A549 (cell line): Measurements from ENCODE around the gene RACGAP1. TPM values are rescaled to one million over a fixed set of nuclear protein-coding genes. Genes with fewer than 3 reads are reported as not detected.

ENCODE experiments used
- ATAC-seq, 2 experiments: fragments of 200-7000 bp in 1 of 2; fragments of >200 bp in 1 of 2; cut with Nextera tagmentation in 1 of 2; cut with Tn5 transposase in 1 of 2; 3 replicates each; pipeline versions ENCODE4 v1.8.0 to v1.9.1; 2018 to 2020; ENCODE audit warnings: mild to moderate bottlenecking in 1 of 2, moderate library complexity in 1 of 2
- CTCF ChIA-PET: fragments of 300-600 bp; sonication (Branson Sonifier 250); formaldehyde crosslinking; extraction: SDS; loops from one replicate; lab custom pipeline; 2021; ENCODE audit warnings: antibody characterized with exemption, inconsistent platforms; lab: Yijun Ruan, JAX
- POLR2A ChIA-PET: fragments of 350-600 bp; formaldehyde crosslinking; extraction: SDS; loops from one replicate; lab custom pipeline; 2021; ENCODE audit warnings: antibody characterized with exemption, inconsistent platforms; lab: Yijun Ruan, JAX
- DNase-seq, 2 experiments: peaks; one replicate each; pipeline versions ENCODE4 v3.0.0 to v3.0.0-alpha.2; 2011 to 2016; ENCODE audit warnings: low read depth in 1 of 2, low spot score in 1 of 2
- FAIRE-seq: peaks from 2 replicates; lab custom pipeline; 2011; peaks lifted over from hg19 to GRCh38; lab: Jason Lieb, UNC
- H3K27ac ChIP-seq, 2 experiments: fragments of >200 bp; sonication (Bioruptor Twin); formaldehyde crosslinking; 3 replicates each; pipeline ENCODE4 v1.5.1; 2016 to 2017
- H3K4me1 ChIP-seq: fragments of >200 bp; sonication (Bioruptor Twin); formaldehyde crosslinking; 3 replicates; pipeline ENCODE4 v1.6.1; 2016
- H3K4me2 ChIP-seq: fragments of >200 bp; sonication (Bioruptor Twin); formaldehyde crosslinking; 3 replicates; pipeline ENCODE4 v1.6.1; 2016
- H3K4me3 ChIP-seq: fragments of >200 bp; sonication (Bioruptor Twin); formaldehyde crosslinking; 3 replicates; pipeline ENCODE4 v1.5.1; 2016
- H3K9me3 ChIP-seq: fragments of >200 bp; sonication (Bioruptor Twin); formaldehyde crosslinking; 3 replicates; pipeline ENCODE4 v1.6.1; 2016
- CHD4 ChIP-seq: fragments of 200-600 bp; sonication (generic); IDR thresholded peaks from 2 replicates; pipeline ENCODE4 v1.6.1; 2016; ENCODE audit warnings: antibody characterized with exemption, mild to moderate bottlenecking, borderline replicate concordance
- EHF ChIP-seq: fragments of 250-450 bp; sonication (Bioruptor Pico); IDR thresholded peaks from 2 replicates; pipeline ENCODE4 v1.5.0; 2020; ENCODE audit warnings: mild to moderate bottlenecking
- EP300 ChIP-seq, 2 experiments: fragments of >200 bp; sonication (Bioruptor Twin); formaldehyde crosslinking; IDR thresholded peaks; 2 replicates in 1 of 2; 3 replicates in 1 of 2; pipeline ENCODE4 v1.6.1; 2016 to 2017
- ESRRA ChIP-seq: fragments of 150-350 bp; IDR thresholded peaks from 2 replicates; pipeline ENCODE4 v1.6.1; 2014; ENCODE audit warnings: mild to moderate bottlenecking, low read length, borderline replicate concordance
- GATA3 ChIP-seq: IDR thresholded peaks from 2 replicates; pipeline ENCODE4 v1.6.1; 2012; ENCODE audit warnings: borderline replicate concordance
- HOXB13 ChIP-seq: fragments of 250-450 bp; sonication (Bioruptor Pico); IDR thresholded peaks from 2 replicates; pipeline ENCODE4 v1.5.0; 2020; ENCODE audit warnings: low read depth, mild to moderate bottlenecking, moderate library complexity
- MAFK ChIP-seq: fragments of 450-650 bp; IDR thresholded peaks from 2 replicates; pipeline ENCODE4 v1.6.1; 2014; ENCODE audit not compliant: partially characterized antibody
- MYC ChIP-seq: IDR thresholded peaks from 2 replicates; pipeline ENCODE4 v1.6.1; 2012; ENCODE audit warnings: mild to moderate bottlenecking, inconsistent platforms, low read length, improper control_type of control experiment, borderline replicate concordance
- NPAS2 ChIP-seq: fragments of 250-450 bp; sonication (Bioruptor Pico); IDR thresholded peaks from 2 replicates; pipeline ENCODE4 v1.8.0; 2022; ENCODE audit warnings: mild to moderate bottlenecking, moderate library complexity, borderline replicate concordance
- POLR2A ChIP-seq: IDR thresholded peaks from 2 replicates; pipeline ENCODE4 v1.6.1; 2012; ENCODE audit warnings: mild to moderate bottlenecking, low read length
- TP53 ChIP-seq: fragments of 250-450 bp; sonication (Bioruptor Pico); IDR thresholded peaks from 2 replicates; pipeline ENCODE4 v1.5.0; 2021; ENCODE audit warnings: mild to moderate bottlenecking, moderate library complexity
- ZSCAN20 ChIP-seq: fragments of 250-450 bp; sonication (Bioruptor Pico); IDR thresholded peaks from 2 replicates; pipeline ENCODE4 v1.8.0; 2022; ENCODE audit warnings: mild to moderate bottlenecking, moderate library complexity
- WGBS: methylation state at CpG from one replicate; pipeline ENCODE4 v1.1.6; 2017; ENCODE audit errors: missing lambda C conversion rate; 5-methylcytosine and 5-hydroxymethylcytosine counted together
- polyA plus RNA-seq, 4 experiments: library from polyadenylated mRNA; depleted of rRNA in 3 of 4; stranded (reverse); fragments of >200 nt; fragmentation: RNase III in 1 of 4; extraction: RNeasy Plus Mini Kit Qiagen cat#74134 plus additional on column Dnase treatment in 1 of 4; gene quantifications; 2 replicates in 3 of 4; 3 replicates in 1 of 4; pipeline ENCODE4 v1.2.3, GENCODE V29; 2011 to 2017
- TF ChIP-seq, protein P1 (sequence below): fragments of 250-450 bp; sonication (Bioruptor Pico); IDR thresholded peaks from 2 replicates; pipeline ENCODE4 v1.5.0; 2021; ENCODE audit warnings: mild to moderate bottlenecking, moderate library complexity, borderline replicate concordance
- TF ChIP-seq, protein P2 (sequence below): IDR thresholded peaks from 2 replicates; pipeline ENCODE4 v1.6.1; 2012; ENCODE audit warnings: low read depth, borderline replicate concordance
- TF ChIP-seq, protein P3 (sequence below): fragments of >200 bp; sonication (Bioruptor Twin); formaldehyde crosslinking; IDR thresholded peaks from 2 replicates; pipeline ENCODE4 v1.6.1; 2016
- TF ChIP-seq, protein P4 (sequence below): fragments of 200-600 bp; sonication (generic); IDR thresholded peaks from 2 replicates; pipeline ENCODE4 v1.6.1; 2016; ENCODE audit warnings: antibody characterized with exemption, mild to moderate bottlenecking, moderate library complexity

RACGAP1 gene
- polyA plus RNA-seq, 2 of the 4 experiments (the other 2 are of a cell fraction): 103 to 107 TPM

DNA sequence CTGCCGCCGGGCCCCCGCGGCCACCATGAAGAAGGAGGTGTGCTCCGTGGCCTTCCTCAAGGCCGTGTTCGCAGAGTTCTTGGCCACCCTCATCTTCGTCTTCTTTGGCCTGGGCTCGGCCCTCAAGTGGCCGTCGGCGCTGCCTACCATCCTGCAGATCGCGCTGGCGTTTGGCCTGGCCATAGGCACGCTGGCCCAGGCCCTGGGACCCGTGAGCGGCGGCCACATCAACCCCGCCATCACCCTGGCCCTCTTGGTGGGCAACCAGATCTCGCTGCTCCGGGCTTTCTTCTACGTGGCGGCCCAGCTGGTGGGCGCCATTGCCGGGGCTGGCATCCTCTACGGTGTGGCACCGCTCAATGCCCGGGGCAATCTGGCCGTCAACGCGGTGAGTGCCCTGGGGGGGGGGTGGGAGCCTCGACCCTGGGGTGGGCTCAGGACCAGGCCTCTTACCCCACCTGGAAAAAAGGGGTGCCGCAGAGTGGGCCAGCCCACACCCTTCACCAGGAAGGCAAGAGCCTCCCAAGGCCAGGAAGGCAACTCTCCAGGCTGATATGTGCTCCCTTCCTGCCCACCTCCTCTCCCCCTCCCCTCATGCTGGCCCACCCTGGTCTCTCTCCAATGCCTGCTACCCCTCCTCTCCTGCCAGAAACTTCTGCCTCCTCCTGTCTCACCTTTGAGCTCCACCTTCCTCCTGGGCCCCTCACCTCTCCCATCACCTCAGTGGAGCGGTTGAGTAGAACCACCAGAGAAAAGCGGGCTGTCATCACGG, 63.1 kb downstream of the RACGAP1 start (continued):
- TF ChIP-seq, protein P1, sequence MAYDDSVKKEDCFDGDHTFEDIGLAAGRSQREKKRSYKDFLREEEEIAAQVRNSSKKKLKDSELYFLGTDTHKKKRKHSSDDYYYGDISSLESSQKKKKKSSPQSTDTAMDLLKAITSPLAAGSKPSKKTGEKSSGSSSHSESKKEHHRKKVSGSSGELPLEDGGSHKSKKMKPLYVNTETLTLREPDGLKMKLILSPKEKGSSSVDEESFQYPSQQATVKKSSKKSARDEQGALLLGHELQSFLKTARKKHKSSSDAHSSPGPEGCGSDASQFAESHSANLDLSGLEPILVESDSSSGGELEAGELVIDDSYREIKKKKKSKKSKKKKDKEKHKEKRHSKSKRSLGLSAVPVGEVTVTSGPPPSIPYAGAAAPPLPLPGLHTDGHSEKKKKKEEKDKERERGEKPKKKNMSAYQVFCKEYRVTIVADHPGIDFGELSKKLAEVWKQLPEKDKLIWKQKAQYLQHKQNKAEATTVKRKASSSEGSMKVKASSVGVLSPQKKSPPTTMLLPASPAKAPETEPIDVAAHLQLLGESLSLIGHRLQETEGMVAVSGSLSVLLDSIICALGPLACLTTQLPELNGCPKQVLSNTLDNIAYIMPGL (CRISPR knock-in tag): no peak
- TF ChIP-seq MYC: no peak

DNA sequence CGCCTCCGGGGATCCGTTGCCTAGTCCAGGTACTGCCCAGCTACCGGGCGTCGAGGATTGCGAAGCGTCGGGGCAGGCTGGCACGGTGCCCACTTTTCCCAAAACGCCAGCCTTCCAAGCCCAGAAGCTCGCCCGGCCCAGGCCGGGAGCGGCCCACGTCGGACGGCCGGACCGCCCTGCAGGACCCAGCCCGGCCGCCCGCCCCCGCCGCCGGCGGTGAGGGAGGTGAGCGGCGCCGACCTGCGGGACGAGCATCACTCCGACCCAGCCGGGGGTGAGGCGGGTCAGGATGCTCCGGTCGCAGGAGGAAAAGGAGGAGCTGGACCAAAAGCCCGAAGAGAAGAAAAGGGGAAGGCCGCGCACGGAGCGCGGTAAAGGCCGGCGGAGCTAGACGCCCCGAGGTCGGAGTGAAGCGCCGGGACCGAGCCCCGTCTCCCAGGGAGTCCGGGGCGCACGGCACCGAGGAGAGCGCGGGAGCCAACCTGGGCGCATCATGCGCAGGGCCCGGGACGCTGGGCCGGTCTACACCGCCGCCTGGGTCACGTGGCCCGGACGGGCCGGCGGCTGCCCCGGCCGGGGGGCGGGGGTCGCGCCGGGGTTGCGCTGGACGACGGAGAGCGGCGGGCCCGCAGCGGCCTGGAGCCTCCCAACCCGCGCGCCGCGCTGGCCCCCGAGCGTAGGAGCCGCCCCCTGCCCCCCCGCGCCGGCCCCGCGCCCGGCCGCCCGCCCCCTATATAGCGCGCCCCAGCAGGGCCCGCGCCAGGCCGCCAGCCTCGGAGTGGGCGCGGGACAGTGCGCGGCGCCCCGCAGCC, 64.0 kb downstream of the RACGAP1 start, which contains the start of gene AQP5:
TSS of gene AQP5 (plus strand) at position 762 of the 812 bp plus-strand sequence. CDS start 146 bp downstream, outside the sequence.
- peak within 1 kb of the TSS in 1 of 2 experiments; percentile 74; a peak in 3 of 6 replicates for H3K27ac ChIP-seq
- POLR2A ChIA-PET: no interaction called here
- TF ChIP-seq GATA3 (no peak), MAFK (no peak), ZSCAN20 (CRISPR knock-in tag) (no peak), HOXB13 (CRISPR knock-in tag) (no peak), EP300 (IDR thresholded peaks at IDR 0.05) (no peak), ESRRA (no peak), TP53 (CRISPR knock-in tag) (no peak), NPAS2 (CRISPR knock-in tag) (no peak), POLR2A (no peak), MYC (no peak), CHD4 (no peak), EHF (no peak)
- TF ChIP-seq, protein P2, sequence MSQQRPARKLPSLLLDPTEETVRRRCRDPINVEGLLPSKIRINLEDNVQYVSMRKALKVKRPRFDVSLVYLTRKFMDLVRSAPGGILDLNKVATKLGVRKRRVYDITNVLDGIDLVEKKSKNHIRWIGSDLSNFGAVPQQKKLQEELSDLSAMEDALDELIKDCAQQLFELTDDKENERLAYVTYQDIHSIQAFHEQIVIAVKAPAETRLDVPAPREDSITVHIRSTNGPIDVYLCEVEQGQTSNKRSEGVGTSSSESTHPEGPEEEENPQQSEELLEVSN: no peak
- TF ChIP-seq, protein P3, sequence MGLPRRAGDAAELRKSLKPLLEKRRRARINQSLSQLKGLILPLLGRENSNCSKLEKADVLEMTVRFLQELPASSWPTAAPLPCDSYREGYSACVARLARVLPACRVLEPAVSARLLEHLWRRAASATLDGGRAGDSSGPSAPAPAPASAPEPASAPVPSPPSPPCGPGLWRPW: no peak
- TF ChIP-seq, protein P4, sequence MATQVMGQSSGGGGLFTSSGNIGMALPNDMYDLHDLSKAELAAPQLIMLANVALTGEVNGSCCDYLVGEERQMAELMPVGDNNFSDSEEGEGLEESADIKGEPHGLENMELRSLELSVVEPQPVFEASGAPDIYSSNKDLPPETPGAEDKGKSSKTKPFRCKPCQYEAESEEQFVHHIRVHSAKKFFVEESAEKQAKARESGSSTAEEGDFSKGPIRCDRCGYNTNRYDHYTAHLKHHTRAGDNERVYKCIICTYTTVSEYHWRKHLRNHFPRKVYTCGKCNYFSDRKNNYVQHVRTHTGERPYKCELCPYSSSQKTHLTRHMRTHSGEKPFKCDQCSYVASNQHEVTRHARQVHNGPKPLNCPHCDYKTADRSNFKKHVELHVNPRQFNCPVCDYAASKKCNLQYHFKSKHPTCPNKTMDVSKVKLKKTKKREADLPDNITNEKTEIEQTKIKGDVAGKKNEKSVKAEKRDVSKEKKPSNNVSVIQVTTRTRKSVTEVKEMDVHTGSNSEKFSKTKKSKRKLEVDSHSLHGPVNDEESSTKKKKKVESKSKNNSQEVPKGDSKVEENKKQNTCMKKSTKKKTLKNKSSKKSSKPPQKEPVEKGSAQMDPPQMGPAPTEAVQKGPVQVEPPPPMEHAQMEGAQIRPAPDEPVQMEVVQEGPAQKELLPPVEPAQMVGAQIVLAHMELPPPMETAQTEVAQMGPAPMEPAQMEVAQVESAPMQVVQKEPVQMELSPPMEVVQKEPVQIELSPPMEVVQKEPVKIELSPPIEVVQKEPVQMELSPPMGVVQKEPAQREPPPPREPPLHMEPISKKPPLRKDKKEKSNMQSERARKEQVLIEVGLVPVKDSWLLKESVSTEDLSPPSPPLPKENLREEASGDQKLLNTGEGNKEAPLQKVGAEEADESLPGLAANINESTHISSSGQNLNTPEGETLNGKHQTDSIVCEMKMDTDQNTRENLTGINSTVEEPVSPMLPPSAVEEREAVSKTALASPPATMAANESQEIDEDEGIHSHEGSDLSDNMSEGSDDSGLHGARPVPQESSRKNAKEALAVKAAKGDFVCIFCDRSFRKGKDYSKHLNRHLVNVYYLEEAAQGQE: no peak
- WGBS: 95% methylated on average over 66 of the region's 111 CpGs
- H3K4me3 ChIP-seq: no peak within 1 kb of the TSS
- CTCF ChIA-PET: interaction anchor here (0.9 to 29.8 kb wide), 7 partner anchors 13 to 113 kb away, joined by 3 to 708 read pairs (median 14); partner anchors contain the start of genes AQP2, ASIC1 and SMARCD1
- no peak for ATAC-seq
- peak within 1 kb of the TSS; percentile 57 for H3K4me2 ChIP-seq
- no peaks in the 10 kb centered on the region for H3K9me3 ChIP-seq
- peaks cover 27% of the 10 kb centered on the region for H3K4me1 ChIP-seq
- no peak for FAIRE-seq
- DNase-seq: no peak
